ENCODE data around the gene MAG. TPM values are rescaled to one million over a fixed set of nuclear protein-coding genes. Genes with fewer than 3 reads are reported as not detected.

MAG gene
- total and polyA plus RNA-seq, 2 of the 13 experiments (the other 11 are each of a cell fraction or from before 2014, with no cell fraction given), result 0.20 to 1.3 TPM

GRCh38 chr19:35316560-35316959 lies 24.6 kb downstream of the MAG start (continued):
- peak; percentile 37; the same call in 1 of the 2 replicates for TF ChIP-seq TFE3 (CRISPR knock-in tag; IDR thresholded peaks at IDR 0.05)
- TF ChIP-seq ZNF556 (CRISPR knock-in tag; IDR thresholded peaks at IDR 0.05; ENCODE audit: borderline replicate concordance), result 0 out of 2 replicates have a peak, but pooled peaks have one; percentile 37
- TF ChIP-seq ZNF687 (CRISPR knock-in tag; IDR thresholded peaks at IDR 0.05), result peak; percentile 74
- no peak for TF ChIP-seq NFE2L1 (CRISPR knock-in tag; IDR thresholded peaks at IDR 0.05; ENCODE audit: borderline replicate concordance)
- 0 out of 2 replicates have a peak, but pooled peaks have one; percentile 9 for TF ChIP-seq ZBTB7B (CRISPR knock-in tag; IDR thresholded peaks at IDR 0.05)
- no peak for TF ChIP-seq YEATS2 (CRISPR knock-in tag; IDR thresholded peaks at IDR 0.05; ENCODE audit: borderline replicate concordance)
- no peak for TF ChIP-seq SMYD3 (CRISPR knock-in tag; IDR thresholded peaks at IDR 0.05)
- TF ChIP-seq ZNF710 (CRISPR knock-in tag; IDR thresholded peaks at IDR 0.05; ENCODE audit: borderline replicate concordance), result 0 out of 2 replicates have a peak, but pooled peaks have one; percentile 70
- no peak for TF ChIP-seq NR0B2 (CRISPR knock-in tag; IDR thresholded peaks at IDR 0.05)
- no peak for TF ChIP-seq ZNF142 (CRISPR knock-in tag; IDR thresholded peaks at IDR 0.05)
- TF ChIP-seq SOX13 (IDR thresholded peaks at IDR 0.05), result no peak
- TF ChIP-seq SOX13 (CRISPR knock-in tag; conservative IDR thresholded peaks at IDR 0.05 in 1 of 2, IDR thresholded peaks at IDR 0.05 in 1 of 2), result peak in 1 of 2 experiments; percentile 33; a peak in 1 of 4 replicates
